K562 (cell line): ENCODE results near the gene CUEDC2. TPM values are rescaled to one million over a fixed set of nuclear protein-coding genes. Genes with fewer than 3 reads are reported as not detected.

Experiments
- E2F3 ChIP-seq: fragments of 250-450 bp; sonication (Bioruptor Pico); IDR thresholded peaks from 2 replicates; pipeline ENCODE4 v1.4.0; 2020; ENCODE audit warnings: mild to moderate bottlenecking
- ERF ChIP-seq: fragments of 450-650 bp; formaldehyde crosslinking; IDR thresholded peaks from 2 replicates; pipeline ENCODE4 v1.4.0; 2020; ENCODE audit warnings: mild to moderate bottlenecking, mixed read lengths
- FOXA3 ChIP-seq, 2 experiments: fragments of 450-650 bp in 1 of 2; sonication (generic) in 1 of 2; formaldehyde crosslinking; IDR thresholded peaks in 1 of 2; conservative IDR thresholded peaks in 1 of 2; 2 replicates each; pipeline versions ENCODE4 v1.4.0 to v1.8.0; 2020 to 2022; ENCODE audit warnings: mild to moderate bottlenecking in 2 of 2, missing genetic modification reagents in 1 of 2
- GABPB2 ChIP-seq: fragments of 250-450 bp; sonication (Bioruptor Pico); conservative IDR thresholded peaks from 2 replicates; pipeline ENCODE4 v1.5.1; 2021; ENCODE audit warnings: mild to moderate bottlenecking
- MAZ ChIP-seq, 2 experiments: fragments of 450-650 bp in 1 of 2; sonication (generic) in 1 of 2; formaldehyde crosslinking; IDR thresholded peaks in 1 of 2; conservative IDR thresholded peaks in 1 of 2; 2 replicates each; pipeline versions ENCODE4 v1.4.0 to v1.5.0; 2020; ENCODE audit warnings: mild to moderate bottlenecking in 1 of 2, missing genetic modification reagents in 1 of 2
- PHB ChIP-seq: fragments of 250-450 bp; sonication (Bioruptor Pico); IDR thresholded peaks from 2 replicates; pipeline ENCODE4 v1.5.0; 2021
- RHOXF2B ChIP-seq: fragments of 250-450 bp; sonication (Bioruptor Pico); conservative IDR thresholded peaks from 2 replicates; pipeline ENCODE4 v1.5.1; 2021
- THRB ChIP-seq: fragments of 450-650 bp; formaldehyde crosslinking; conservative IDR thresholded peaks from 2 replicates; pipeline ENCODE4 v1.4.0; 2022; ENCODE audit warnings: mild to moderate bottlenecking, missing genetic modification characterization
- ZNF134 ChIP-seq: fragments of 250-450 bp; sonication (Bioruptor Pico); conservative IDR thresholded peaks from 2 replicates; pipeline ENCODE4 v1.4.0; 2020
- ZNF239 ChIP-seq: fragments of 250-450 bp; sonication (Bioruptor Pico); IDR thresholded peaks from 2 replicates; pipeline ENCODE4 v1.4.0; 2020; ENCODE audit warnings: mild to moderate bottlenecking
- ZNF354B ChIP-seq: fragments of 250-450 bp; sonication (Bioruptor Pico); IDR thresholded peaks from 2 replicates; pipeline ENCODE4 v1.4.0; 2020
- ZNF449 ChIP-seq: fragments of 250-450 bp; sonication (Bioruptor Pico); IDR thresholded peaks from 2 replicates; pipeline ENCODE4 v1.8.0; 2022; ENCODE audit warnings: moderate library complexity, mild to moderate bottlenecking, inconsistent platforms
- ZNF561 ChIP-seq: fragments of 450-650 bp; formaldehyde crosslinking; conservative IDR thresholded peaks from 2 replicates; pipeline ENCODE4 v1.4.0; 2020; ENCODE audit warnings: mild to moderate bottlenecking, moderate library complexity
- ZNF644 ChIP-seq: fragments of 200-800 bp; sonication (Bioruptor generic); IDR thresholded peaks from 2 replicates; pipeline ENCODE4 v1.6.1; 2016; ENCODE audit warnings: low read depth, missing genetic modification characterization, missing compliant biosample characterization
- polyA plus RNA-seq, 8 experiments: library from polyadenylated mRNA; depleted of rRNA in 4 of 8; stranded (reverse) in 5 of 8; unstranded in 3 of 8; fragments of >200 nt; fragmentation: Nextera tagmentation in 2 of 8; fragmentation: Illumina TruSeq in 1 of 8; extraction: Ambion mirVana in 2 of 8; extraction: Trizol in 1 of 8; gene quantifications; 2 replicates each; pipeline versions ENCODE4 v1.2.1 to v1.2.3, GENCODE V29; 2011 to 2014; ENCODE audit warnings: inconsistent platforms in 1 of 8, missing spikeins in 1 of 8
- total RNA-seq, 7 experiments: library from RNA; depleted of rRNA in 6 of 7; stranded (reverse); fragments of >200 nt in 6 of 7; fragmentation: Illumina TruSeq in 2 of 7; extraction: Trizol in 2 of 7; gene quantifications; 2 replicates each; pipeline versions ENCODE4 v1.2.1 to v1.2.3, GENCODE V29; 2011 to 2021; ENCODE audit warnings: low replicate concordance in 1 of 7
- TF ChIP-seq, protein P1 (sequence below): fragments of 450-650 bp; formaldehyde crosslinking; IDR thresholded peaks from 2 replicates; pipeline ENCODE4 v1.4.0; 2020; ENCODE audit warnings: mild to moderate bottlenecking, moderate library complexity
- TF ChIP-seq, protein P2 (sequence below): fragments of 250-450 bp; sonication (Bioruptor Pico); IDR thresholded peaks from 2 replicates; pipeline ENCODE4 v1.8.0; 2021; ENCODE audit warnings: borderline replicate concordance, mild to moderate bottlenecking, moderate library complexity; ENCODE audit not compliant: poor library complexity, severe bottlenecking
- TF ChIP-seq, protein P3 (sequence below): fragments of 250-450 bp; sonication (Bioruptor Pico); IDR thresholded peaks from 2 replicates; pipeline ENCODE4 v1.5.0; 2020; ENCODE audit warnings: mild to moderate bottlenecking
- TF ChIP-seq, protein P4 (sequence below): fragments of 450-650 bp; conservative IDR thresholded peaks from 2 replicates; pipeline ENCODE4 v1.6.1; 2016; ENCODE audit warnings: missing genetic modification characterization, low read depth, mild to moderate bottlenecking, control low read depth, missing compliant biosample characterization

The CUEDC2 gene
- total and polyA plus RNA-seq, 9 of the 15 experiments (the other 6 are each of a cell fraction or from before 2014, with no cell fraction given): 8.5 to 48.9 (median 27.4) TPM

GRCh38 chr10:102454662-102455487 lies 22.5 kb upstream of the CUEDC2 start (continued):
- TF ChIP-seq, protein P1, sequence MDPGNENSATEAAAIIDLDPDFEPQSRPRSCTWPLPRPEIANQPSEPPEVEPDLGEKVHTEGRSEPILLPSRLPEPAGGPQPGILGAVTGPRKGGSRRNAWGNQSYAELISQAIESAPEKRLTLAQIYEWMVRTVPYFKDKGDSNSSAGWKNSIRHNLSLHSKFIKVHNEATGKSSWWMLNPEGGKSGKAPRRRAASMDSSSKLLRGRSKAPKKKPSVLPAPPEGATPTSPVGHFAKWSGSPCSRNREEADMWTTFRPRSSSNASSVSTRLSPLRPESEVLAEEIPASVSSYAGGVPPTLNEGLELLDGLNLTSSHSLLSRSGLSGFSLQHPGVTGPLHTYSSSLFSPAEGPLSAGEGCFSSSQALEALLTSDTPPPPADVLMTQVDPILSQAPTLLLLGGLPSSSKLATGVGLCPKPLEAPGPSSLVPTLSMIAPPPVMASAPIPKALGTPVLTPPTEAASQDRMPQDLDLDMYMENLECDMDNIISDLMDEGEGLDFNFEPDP (CRISPR knock-in tag): peak; percentile 94
- TF ChIP-seq, protein P2, sequence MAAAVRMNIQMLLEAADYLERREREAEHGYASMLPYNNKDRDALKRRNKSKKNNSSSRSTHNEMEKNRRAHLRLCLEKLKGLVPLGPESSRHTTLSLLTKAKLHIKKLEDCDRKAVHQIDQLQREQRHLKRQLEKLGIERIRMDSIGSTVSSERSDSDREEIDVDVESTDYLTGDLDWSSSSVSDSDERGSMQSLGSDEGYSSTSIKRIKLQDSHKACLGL (CRISPR knock-in tag): peak; percentile 49
- TF ChIP-seq FOXA3 (CRISPR knock-in tag; conservative IDR thresholded peaks at IDR 0.05 in 1 of 2, IDR thresholded peaks at IDR 0.05 in 1 of 2): peak in 1 of 2 experiments; percentile 26; a peak in 1 of 4 replicates
- TF ChIP-seq ERF (CRISPR knock-in tag): peak; percentile 95
- TF ChIP-seq ZNF239: peak; percentile 84
- TF ChIP-seq ZNF449: peak; percentile 92
- TF ChIP-seq, protein P3, sequence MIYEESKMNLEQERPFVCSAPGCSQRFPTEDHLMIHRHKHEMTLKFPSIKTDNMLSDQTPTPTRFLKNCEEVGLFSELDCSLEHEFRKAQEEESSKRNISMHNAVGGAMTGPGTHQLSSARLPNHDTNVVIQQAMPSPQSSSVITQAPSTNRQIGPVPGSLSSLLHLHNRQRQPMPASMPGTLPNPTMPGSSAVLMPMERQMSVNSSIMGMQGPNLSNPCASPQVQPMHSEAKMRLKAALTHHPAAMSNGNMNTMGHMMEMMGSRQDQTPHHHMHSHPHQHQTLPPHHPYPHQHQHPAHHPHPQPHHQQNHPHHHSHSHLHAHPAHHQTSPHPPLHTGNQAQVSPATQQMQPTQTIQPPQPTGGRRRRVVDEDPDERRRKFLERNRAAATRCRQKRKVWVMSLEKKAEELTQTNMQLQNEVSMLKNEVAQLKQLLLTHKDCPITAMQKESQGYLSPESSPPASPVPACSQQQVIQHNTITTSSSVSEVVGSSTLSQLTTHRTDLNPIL: peak; percentile 84
- TF ChIP-seq MAZ (CRISPR knock-in tag; conservative IDR thresholded peaks at IDR 0.05 in 1 of 2, IDR thresholded peaks at IDR 0.05 in 1 of 2): peak in 1 of 2 experiments; percentile 71; a peak in 2 of 4 replicates
- peak; percentile 89; the same call in 1 of the 2 replicates for TF ChIP-seq RHOXF2B
- TF ChIP-seq ZNF561 (CRISPR knock-in tag): peak; percentile 87; the same call in 1 of the 2 replicates
- TF ChIP-seq GABPB2 (CRISPR knock-in tag): 0 out of 2 replicates have a peak, but pooled peaks have one; percentile 37
- TF ChIP-seq ZNF134: peak; percentile 76
- TF ChIP-seq, protein P4, sequence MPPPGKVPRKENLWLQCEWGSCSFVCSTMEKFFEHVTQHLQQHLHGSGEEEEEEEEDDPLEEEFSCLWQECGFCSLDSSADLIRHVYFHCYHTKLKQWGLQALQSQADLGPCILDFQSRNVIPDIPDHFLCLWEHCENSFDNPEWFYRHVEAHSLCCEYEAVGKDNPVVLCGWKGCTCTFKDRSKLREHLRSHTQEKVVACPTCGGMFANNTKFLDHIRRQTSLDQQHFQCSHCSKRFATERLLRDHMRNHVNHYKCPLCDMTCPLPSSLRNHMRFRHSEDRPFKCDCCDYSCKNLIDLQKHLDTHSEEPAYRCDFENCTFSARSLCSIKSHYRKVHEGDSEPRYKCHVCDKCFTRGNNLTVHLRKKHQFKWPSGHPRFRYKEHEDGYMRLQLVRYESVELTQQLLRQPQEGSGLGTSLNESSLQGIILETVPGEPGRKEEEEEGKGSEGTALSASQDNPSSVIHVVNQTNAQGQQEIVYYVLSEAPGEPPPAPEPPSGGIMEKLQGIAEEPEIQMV (tag): peak; percentile 87
- TF ChIP-seq ZNF644 (tag): peak; percentile 79; the same call in 1 of the 2 replicates
- TF ChIP-seq E2F3 (CRISPR knock-in tag): peak; percentile 95
- peak; percentile 70; the same call in 1 of the 2 replicates for TF ChIP-seq ZNF354B
- TF ChIP-seq PHB (CRISPR knock-in tag): 0 out of 2 replicates have a peak, but pooled peaks have one; percentile 39
- peak; percentile 81; the same call in 1 of the 2 replicates for TF ChIP-seq THRB
